NCI-H2171 treated with DMSO at 0.1 percent for 48 hours (cell line): ENCODE results near the gene APOBEC3A.
A peak's percentile ranks its signal among the peaks of the same experiment; 100 is the strongest.
"Not testable (repeated sequence)": the region's sequence is repeated elsewhere in the genome, so short reads cannot be mapped to it uniquely, and the experiment has no call there.

Source experiments
- DNase-seq: peaks from one replicate; lab custom pipeline; 2025; lab: John Stamatoyannopoulos, UW

APOBEC3A gene

GRCh38 chr22:38958651-38958943 lies 1.2 kb downstream of the APOBEC3A start:
- not testable (repeated sequence) for DNase-seq

- no peak for DNase-seq
Measured at GRCh38 chr22:38959590-38959989, 2.2 kb downstream of the APOBEC3A start.

GRCh38 chr22:38960673-38961072 lies 3.3 kb downstream of the APOBEC3A start:
- DNase-seq: not testable (repeated sequence)

- not testable (repeated sequence) for DNase-seq
Measured at GRCh38 chr22:38963291-38963738, 5.9 kb downstream of the APOBEC3A start.

GRCh38 chr22:38963872-38964271 lies 6.5 kb downstream of the APOBEC3A start:
- DNase-seq: no peak

- DNase-seq: no peak
Measured at GRCh38 chr22:38964306-38964705, 6.9 kb downstream of the APOBEC3A start.

- peak; percentile 10 for DNase-seq
Measured at GRCh38 chr22:38964989-38965388, 7.6 kb downstream of the APOBEC3A start.

GRCh38 chr22:38965614-38966379 lies 8.4 kb downstream of the APOBEC3A start:
- DNase-seq: no peak

GRCh38 chr22:38966380-38966702 lies 8.9 kb downstream of the APOBEC3A start:
- DNase-seq: no peak

GRCh38 chr22:38966942-38967341 lies 9.5 kb downstream of the APOBEC3A start:
- no peak for DNase-seq

GRCh38 chr22:38967451-38968450 lies 10.3 kb downstream of the APOBEC3A start:
- DNase-seq: no peak

GRCh38 chr22:38968801-38969200 lies 11.4 kb downstream of the APOBEC3A start:
- DNase-seq: no peak

- no peak for DNase-seq
Measured at GRCh38 chr22:38970551-38970950, 13.1 kb downstream of the APOBEC3A start.

- no peak for DNase-seq
Measured at GRCh38 chr22:38971202-38971601, 13.8 kb downstream of the APOBEC3A start.

GRCh38 chr22:38971791-38972190 lies 14.4 kb downstream of the APOBEC3A start:
- no peak for DNase-seq

GRCh38 chr22:38972558-38972957 lies 15.1 kb downstream of the APOBEC3A start:
- DNase-seq: no peak

GRCh38 chr22:38973289-38974169 lies 16.1 kb downstream of the APOBEC3A start:
- peak; percentile 28 for DNase-seq

- no peak for DNase-seq
Measured at GRCh38 chr22:38974170-38974825, 16.9 kb downstream of the APOBEC3A start.

GRCh38 chr22:38974826-38975175 lies 17.4 kb downstream of the APOBEC3A start:
- DNase-seq: no peak

- not testable (repeated sequence) for DNase-seq
Measured at GRCh38 chr22:38977289-38977688, 19.9 kb downstream of the APOBEC3A start.

- not testable (repeated sequence) for DNase-seq
Measured at GRCh38 chr22:38980587-38980986, 23.2 kb downstream of the APOBEC3A start.
